GM12874 (cell line): ENCODE results near the gene BTBD9.

ENCODE experiments used
- TF ChIP-seq, protein P1 (sequence below): IDR thresholded peaks from 2 replicates; pipeline ENCODE4 v1.5.1; 2011; ENCODE audit warnings: low read depth, mild to moderate bottlenecking, control low read depth, low read length, moderate library complexity; ENCODE audit not compliant: insufficient read depth

BTBD9 gene

DNA sequence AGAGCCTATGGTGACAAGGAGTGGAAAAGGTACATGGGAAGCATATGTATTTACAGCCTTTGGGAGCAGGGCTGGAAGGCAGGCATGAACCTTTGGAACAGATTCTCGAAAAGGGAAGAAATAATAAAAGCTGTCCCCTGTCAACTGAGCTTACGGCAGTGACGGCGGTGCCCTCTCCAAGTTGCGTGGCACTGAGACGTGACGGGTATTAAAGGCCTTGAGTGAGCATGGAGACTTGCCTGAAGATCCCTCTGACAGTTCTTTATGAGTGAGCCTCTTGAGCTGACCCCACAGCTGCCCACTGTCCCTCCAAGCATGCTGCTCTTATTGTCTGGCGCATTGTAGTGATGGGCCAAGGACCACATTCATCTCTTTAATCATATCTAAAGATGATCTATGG, 431.7 kb downstream of the BTBD9 start:
- TF ChIP-seq, protein P1, sequence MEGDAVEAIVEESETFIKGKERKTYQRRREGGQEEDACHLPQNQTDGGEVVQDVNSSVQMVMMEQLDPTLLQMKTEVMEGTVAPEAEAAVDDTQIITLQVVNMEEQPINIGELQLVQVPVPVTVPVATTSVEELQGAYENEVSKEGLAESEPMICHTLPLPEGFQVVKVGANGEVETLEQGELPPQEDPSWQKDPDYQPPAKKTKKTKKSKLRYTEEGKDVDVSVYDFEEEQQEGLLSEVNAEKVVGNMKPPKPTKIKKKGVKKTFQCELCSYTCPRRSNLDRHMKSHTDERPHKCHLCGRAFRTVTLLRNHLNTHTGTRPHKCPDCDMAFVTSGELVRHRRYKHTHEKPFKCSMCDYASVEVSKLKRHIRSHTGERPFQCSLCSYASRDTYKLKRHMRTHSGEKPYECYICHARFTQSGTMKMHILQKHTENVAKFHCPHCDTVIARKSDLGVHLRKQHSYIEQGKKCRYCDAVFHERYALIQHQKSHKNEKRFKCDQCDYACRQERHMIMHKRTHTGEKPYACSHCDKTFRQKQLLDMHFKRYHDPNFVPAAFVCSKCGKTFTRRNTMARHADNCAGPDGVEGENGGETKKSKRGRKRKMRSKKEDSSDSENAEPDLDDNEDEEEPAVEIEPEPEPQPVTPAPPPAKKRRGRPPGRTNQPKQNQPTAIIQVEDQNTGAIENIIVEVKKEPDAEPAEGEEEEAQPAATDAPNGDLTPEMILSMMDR: no peak

DNA sequence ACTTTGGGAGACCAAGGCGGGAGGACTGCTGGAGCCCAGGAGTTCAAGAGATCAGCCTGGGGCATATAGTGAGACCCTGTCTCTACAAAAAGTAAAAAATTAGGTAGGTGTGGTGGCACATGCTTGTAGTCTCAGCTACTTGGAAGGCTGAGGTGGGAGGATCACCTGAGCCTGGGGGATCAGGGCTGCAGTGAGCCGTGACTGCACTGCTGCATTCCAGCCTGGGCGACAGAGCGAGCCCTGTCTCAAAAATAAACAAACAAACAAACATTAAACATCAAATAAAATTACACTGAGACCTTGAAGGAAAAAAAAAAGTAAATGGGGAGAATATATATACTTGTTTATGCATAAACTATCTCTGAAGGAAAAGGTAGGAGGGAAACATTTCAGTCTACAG, 432.4 kb downstream of the BTBD9 start:
- TF ChIP-seq, protein P1: no peak

DNA sequence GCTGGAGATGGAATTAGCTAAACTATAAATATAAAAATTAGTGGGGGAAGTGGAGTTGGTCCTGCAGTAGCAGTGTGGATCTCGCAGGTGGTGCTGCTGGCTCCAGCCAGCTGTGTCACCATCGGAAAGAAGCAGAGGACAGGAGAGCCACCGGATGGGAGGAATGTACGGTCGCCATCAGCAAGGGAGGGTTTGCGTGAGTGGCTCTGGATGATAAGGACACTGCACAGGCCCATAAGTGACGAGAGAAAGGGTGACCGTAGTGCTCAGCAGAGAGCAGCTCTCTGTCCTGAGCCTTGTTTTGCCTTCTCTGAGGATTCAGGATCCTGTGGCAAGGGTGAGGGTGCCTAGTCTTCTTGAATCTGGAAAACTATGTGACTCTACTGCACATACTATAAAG, 441.5 kb downstream of the BTBD9 start:
- TF ChIP-seq, protein P1: no peak

DNA sequence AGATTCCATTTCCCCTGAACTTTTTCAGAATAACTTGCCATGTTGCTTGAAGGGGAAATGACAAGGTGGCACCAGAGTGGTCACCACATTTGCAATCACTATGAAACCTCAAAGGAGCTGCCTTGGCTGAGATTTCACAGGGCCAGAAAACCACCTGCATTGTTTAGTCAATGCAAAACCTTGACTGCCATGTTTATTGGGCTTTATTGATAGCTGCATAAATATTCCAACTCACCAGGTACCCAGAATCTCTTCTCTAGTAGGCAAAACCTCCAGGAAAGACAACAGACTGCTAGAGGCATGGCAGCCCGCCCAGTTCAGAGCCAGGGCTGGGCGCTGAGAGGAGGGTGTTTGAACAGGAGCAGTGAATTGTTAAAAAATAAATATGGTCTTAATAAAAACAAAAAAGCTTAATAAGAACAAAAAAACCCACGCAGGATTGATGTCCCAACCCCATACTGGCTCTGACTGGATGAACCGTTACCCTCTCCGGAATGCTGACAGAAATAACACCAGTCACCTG, 444.6 kb downstream of the BTBD9 start:
- TF ChIP-seq, protein P1: no peak

DNA sequence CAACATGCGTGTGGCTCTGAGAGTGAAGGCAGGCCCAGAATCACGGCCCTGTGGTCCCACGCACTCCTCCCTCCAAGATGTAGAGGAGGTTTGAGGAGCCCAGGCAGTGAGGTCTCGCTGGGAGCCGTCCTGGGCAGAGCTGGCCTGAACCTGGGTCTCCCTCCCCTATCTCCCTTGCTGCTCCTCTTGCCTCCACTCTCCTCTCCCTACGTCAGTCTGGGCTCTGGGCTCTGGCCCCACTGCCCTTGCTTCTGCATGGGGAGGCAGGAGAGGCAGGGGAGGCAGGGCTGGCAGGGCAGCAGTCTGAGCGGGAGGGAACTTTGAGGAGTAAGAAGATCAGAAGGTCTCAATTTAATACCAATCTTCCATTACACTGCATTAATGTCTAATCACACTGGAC, 445.1 kb downstream of the BTBD9 start:
- TF ChIP-seq, protein P1: no peak

DNA sequence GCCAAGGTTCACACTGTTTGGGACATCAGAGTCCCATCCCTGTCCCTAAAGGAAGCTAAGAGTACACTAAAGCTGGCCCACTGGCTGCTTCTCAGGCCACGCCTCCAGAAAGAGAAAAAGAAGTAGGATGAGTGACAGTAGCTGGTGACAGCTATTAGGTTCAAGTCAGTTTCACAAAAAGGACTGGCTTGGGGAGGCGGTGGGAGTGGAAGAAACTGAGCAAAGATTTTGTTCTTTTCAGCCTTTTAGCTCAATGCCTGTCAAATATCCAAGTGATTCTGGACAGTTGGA, 445.5 kb downstream of the BTBD9 start:
- TF ChIP-seq, protein P1: no peak

DNA sequence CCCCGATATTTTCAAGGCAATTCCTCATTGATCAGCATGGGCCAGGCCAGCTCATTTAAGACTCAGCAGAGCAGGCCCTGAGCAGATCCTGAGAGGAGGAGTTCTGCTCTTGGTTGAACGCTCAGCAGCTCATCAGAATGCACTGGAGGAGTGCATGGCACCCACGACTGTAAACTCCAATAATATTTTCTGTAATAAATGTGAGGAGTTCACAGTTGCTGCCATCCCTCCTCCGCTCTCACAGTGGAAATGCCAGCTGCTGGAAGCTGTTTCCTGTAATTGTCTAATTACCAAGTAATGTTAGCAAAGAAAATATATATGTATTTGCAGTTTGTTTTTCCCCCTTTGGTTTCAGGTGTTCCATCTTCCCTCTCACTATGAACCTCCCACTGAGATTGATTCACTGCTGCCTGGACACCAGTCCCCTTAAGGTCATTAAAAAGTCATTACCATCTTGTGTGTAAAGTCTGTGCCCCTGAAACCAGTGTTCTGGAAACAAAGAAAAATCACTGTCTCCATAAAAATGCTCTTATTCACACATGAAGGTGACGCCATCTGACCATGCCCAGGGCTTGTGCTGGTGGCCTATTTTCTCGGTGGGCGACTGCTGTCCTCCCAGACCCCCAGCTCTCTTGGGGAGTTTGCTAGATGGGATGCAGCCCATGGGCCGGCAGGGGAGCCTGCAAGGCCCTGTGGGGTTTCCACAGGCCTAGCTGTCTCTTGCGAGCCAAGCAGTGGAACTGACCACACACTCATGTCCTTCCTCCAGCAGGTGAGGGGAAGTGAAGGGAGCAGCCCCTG, 446.0 kb downstream of the BTBD9 start:
- TF ChIP-seq, protein P1: no peak

DNA sequence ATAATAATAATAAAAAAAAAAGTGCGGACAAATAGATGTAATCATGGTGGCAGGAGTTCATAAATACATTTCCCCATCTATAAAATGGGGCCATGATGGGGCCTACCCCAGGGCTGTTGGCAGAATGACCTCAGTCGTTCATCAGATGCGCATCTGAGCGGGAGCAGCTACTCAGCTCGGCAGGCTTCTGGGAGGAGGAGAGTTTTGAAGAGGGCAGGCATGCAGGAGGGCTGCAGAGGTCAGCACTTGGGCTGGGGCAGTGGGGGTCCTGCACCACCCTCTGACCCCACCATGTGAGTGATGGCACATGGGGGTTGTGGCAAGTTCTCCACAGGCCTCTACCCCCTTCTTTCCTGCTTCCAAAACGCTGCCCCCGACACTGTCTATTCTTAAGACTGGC, 446.7 kb downstream of the BTBD9 start:
- TF ChIP-seq, protein P1: no peak
